PC-9 (cell line): ENCODE results near the gene SLC6A15.

Experiments used
- EZH2 ChIP-seq: fragments of 200-600 bp; sonication (generic); IDR thresholded peaks from 2 replicates; pipeline ENCODE4 v1.8.0; 2017; ENCODE audit warnings: antibody characterized with exemption, low read depth
- TF ChIP-seq, protein P1 (sequence below): fragments of 200-600 bp; sonication (generic); conservative IDR thresholded peaks from 2 replicates; pipeline ENCODE4 v1.6.1; 2017; ENCODE audit warnings: mixed run types, antibody characterized with exemption, mild to moderate bottlenecking, moderate library complexity

DNA sequence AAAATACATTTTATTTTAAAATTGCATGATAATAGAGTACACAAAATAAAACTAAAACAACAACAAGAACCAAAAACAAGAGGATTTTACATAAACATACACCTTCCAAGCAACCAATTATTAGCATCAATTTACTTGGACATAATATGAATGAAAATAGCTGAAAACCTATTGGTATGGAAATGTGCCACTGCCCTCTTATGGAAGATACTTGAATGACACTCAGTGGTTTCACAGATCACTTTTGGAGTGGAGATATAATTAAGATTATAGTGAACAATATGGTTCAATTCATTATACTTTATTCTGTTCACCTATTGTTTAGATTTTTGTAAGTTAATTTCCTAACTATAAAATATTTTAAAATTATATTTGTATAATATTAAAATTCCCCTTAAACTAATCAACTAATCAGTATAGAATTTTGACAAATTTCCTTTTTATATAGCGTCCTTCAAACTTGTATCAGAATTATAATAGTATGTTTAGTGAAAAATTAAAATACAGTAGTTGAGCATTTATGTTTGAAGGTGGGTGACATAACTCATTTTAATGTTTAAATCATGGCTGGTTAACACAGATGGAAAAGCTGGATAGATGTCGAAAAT lies 70.1 kb downstream of the SLC6A15 start:
- TF ChIP-seq, protein P1, sequence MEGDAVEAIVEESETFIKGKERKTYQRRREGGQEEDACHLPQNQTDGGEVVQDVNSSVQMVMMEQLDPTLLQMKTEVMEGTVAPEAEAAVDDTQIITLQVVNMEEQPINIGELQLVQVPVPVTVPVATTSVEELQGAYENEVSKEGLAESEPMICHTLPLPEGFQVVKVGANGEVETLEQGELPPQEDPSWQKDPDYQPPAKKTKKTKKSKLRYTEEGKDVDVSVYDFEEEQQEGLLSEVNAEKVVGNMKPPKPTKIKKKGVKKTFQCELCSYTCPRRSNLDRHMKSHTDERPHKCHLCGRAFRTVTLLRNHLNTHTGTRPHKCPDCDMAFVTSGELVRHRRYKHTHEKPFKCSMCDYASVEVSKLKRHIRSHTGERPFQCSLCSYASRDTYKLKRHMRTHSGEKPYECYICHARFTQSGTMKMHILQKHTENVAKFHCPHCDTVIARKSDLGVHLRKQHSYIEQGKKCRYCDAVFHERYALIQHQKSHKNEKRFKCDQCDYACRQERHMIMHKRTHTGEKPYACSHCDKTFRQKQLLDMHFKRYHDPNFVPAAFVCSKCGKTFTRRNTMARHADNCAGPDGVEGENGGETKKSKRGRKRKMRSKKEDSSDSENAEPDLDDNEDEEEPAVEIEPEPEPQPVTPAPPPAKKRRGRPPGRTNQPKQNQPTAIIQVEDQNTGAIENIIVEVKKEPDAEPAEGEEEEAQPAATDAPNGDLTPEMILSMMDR = peak; percentile 81
- TF ChIP-seq EZH2 = no peak
